DMS79 (cell line): Measurements from ENCODE around the gene DIP2A.

ENCODE experiments used
- DNase-seq: peaks from one replicate; lab custom pipeline; 2025; lab: John Stamatoyannopoulos, UW

The DIP2A gene

GRCh38 chr21:46527801-46528200 lies 69.1 kb downstream of the DIP2A start:
- no peak for DNase-seq

- DNase-seq: no peak
Measured at GRCh38 chr21:46532080-46532479, 73.4 kb downstream of the DIP2A start.

GRCh38 chr21:46537026-46537425 lies 78.3 kb downstream of the DIP2A start:
- no peak for DNase-seq

GRCh38 chr21:46538262-46538661 lies 79.6 kb downstream of the DIP2A start:
- DNase-seq: no peak

- no peak for DNase-seq
Measured at GRCh38 chr21:46538851-46539666, 80.4 kb downstream of the DIP2A start.

GRCh38 chr21:46540087-46540710 lies 81.5 kb downstream of the DIP2A start:
- no peak for DNase-seq

- no peak for DNase-seq
Measured at GRCh38 chr21:46542588-46543124, 84.0 kb downstream of the DIP2A start.

GRCh38 chr21:46543306-46543705 lies 84.6 kb downstream of the DIP2A start:
- no peak for DNase-seq

GRCh38 chr21:46544003-46544402 lies 85.3 kb downstream of the DIP2A start:
- DNase-seq: no peak

GRCh38 chr21:46544824-46545223 lies 86.1 kb downstream of the DIP2A start:
- no peak for DNase-seq

- DNase-seq: no peak
Measured at GRCh38 chr21:46545363-46545762, 86.7 kb downstream of the DIP2A start.

GRCh38 chr21:46545911-46546310 lies 87.2 kb downstream of the DIP2A start:
- DNase-seq: no peak

- DNase-seq: no peak
Measured at GRCh38 chr21:46546799-46547198, 88.1 kb downstream of the DIP2A start.

GRCh38 chr21:46549650-46550049 lies 91.0 kb downstream of the DIP2A start:
- DNase-seq: no peak

- no peak for DNase-seq
Measured at GRCh38 chr21:46550116-46550941, 91.6 kb downstream of the DIP2A start.

- no peak for DNase-seq
Measured at GRCh38 chr21:46551636-46552241, 93.0 kb downstream of the DIP2A start.

- no peak for DNase-seq
Measured at GRCh38 chr21:46552274-46552673, 93.6 kb downstream of the DIP2A start.

- no peak for DNase-seq
Measured at GRCh38 chr21:46552865-46553379, 94.2 kb downstream of the DIP2A start.

- DNase-seq: no peak
Measured at GRCh38 chr21:46553993-46554392, 95.3 kb downstream of the DIP2A start.

- DNase-seq: no peak
Measured at GRCh38 chr21:46554431-46555224, 95.9 kb downstream of the DIP2A start.

GRCh38 chr21:46555225-46555617 lies 96.5 kb downstream of the DIP2A start:
- no peak for DNase-seq
